GM21723 (cell line): ENCODE measurements around the gene P2RY8.
A peak's percentile ranks its signal among the peaks of the same experiment; 100 is the strongest.
"Not testable (repeated sequence)": the region's sequence is repeated elsewhere in the genome, so short reads cannot be mapped to it uniquely, and the experiment has no call there.

Source experiments
- ATAC-seq: cut with Tn5 transposase; IDR thresholded peaks from one replicate; pipeline ENCODE4 v1.9.1; 2021; ENCODE audit warnings: mild to moderate bottlenecking, moderate library complexity; ENCODE audit not compliant: unreplicated experiment

The P2RY8 gene

GRCh38 chrX:1466232-1466661 lies 70.7 kb downstream of the P2RY8 start:
- no peak for ATAC-seq

GRCh38 chrX:1465286-1466231 lies 71.4 kb downstream of the P2RY8 start:
- no peak for ATAC-seq

- no peak for ATAC-seq
Observed at GRCh38 chrX:1464971-1465285, 72.1 kb downstream of the P2RY8 start.

- no peak for ATAC-seq
Observed at GRCh38 chrX:1464041-1464970, 72.7 kb downstream of the P2RY8 start.

- ATAC-seq = no peak
Observed at GRCh38 chrX:1463581-1463980, 73.4 kb downstream of the P2RY8 start.

- ATAC-seq = no peak
Observed at GRCh38 chrX:1462596-1463251, 74.3 kb downstream of the P2RY8 start.

- ATAC-seq = no peak
Observed at GRCh38 chrX:1462110-1462509, 74.9 kb downstream of the P2RY8 start.

- no peak for ATAC-seq
Observed at GRCh38 chrX:1455948-1456280, 81.1 kb downstream of the P2RY8 start.

GRCh38 chrX:1453951-1454785 lies 82.8 kb downstream of the P2RY8 start:
- ATAC-seq = peak; percentile 50

GRCh38 chrX:1453395-1453783 lies 83.6 kb downstream of the P2RY8 start:
- ATAC-seq = peak; percentile 4

GRCh38 chrX:1452516-1453394 lies 84.2 kb downstream of the P2RY8 start, which contains the start of gene ASMTL:
Gene ASMTL (minus strand): TSS chrX:1452909. CDS start chrX:1452840, 69 bp downstream.
- peak; percentile 77 for ATAC-seq

- ATAC-seq = no peak
Observed at GRCh38 chrX:1451661-1452515, 85.1 kb downstream of the P2RY8 start.

GRCh38 chrX:1451251-1451660 lies 85.7 kb downstream of the P2RY8 start:
- no peak for ATAC-seq

- no peak for ATAC-seq
Observed at GRCh38 chrX:1450361-1451161, 86.4 kb downstream of the P2RY8 start.

- no peak for ATAC-seq
Observed at GRCh38 chrX:1449823-1450149, 87.2 kb downstream of the P2RY8 start.

- no peak for ATAC-seq
Observed at GRCh38 chrX:1449036-1449822, 87.8 kb downstream of the P2RY8 start.

GRCh38 chrX:1448573-1449001 lies 88.4 kb downstream of the P2RY8 start:
- ATAC-seq = not testable (repeated sequence)
